ENCODE data around the gene AP2B1. TPM values are rescaled to one million over a fixed set of nuclear protein-coding genes. Genes with fewer than 3 reads are reported as not detected.

AP2B1 gene
- total RNA-seq (2021): 208 and 217 TPM in 2 replicates
- long read RNA-seq, full-length matches to known transcripts: 118 of 238 reads
- long read RNA-seq, partial matches to known transcripts: 41 of 238 reads
- long read RNA-seq, other reads (novel, unspliced or antisense): 79 of 238 reads

DNA sequence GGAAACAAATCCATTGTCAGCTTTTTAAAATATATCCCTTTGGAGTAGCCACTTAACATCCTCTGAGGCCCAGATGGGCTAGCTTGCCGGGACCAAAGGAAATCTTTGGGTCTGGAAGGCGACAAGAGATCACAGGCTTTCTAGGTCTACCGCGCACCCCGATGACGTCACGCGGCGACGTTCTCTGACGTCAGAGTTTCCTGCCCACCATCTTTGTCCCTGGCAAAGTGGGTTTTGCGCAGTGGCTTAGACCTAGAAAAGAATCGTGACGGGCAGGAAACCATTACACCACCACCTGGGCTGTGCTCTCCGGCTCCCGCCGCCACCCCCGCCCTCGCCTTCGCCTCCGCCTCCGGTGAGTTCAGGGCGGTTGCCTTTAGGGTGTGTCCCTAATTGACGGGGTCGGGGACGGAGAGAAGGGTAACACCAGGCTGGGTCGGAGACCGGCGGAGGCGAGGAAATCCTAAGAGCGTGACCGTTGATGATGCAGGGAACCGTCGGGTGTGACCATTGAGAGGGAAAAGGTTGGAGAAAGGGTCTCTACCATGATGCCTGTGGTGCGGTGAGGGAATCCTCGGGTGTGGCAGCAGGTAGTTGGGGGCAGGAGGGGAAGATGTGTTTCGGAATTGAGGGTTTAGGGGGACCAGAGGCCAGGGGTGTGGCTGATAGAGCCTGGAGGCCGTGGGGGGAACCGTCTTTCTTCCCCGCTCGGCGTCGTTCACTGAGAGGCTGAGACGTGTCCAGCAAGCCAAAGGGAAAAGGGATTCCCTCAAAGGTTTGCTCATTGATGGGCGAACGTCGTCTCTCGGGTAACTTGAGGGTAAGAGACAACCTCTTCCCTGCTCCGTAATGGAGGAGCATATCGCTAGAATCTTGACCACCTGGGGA lies at the start of gene AP2B1:
Gene AP2B1, plus strand, starts transcription at position 249 of the 888 bp plus-strand sequence. CDS start 6,709 bp downstream, outside the sequence.
- Histone ChIP-seq H3K14ac (ENCODE audit: insufficient read depth, low read length) (peak within 1 kb of the TSS; percentile 86), H3T11ph (ENCODE audit: low read length) (peak within 1 kb of the TSS; percentile 72), H2AFZ (ENCODE audit: low read length) (no peak within 1 kb of the TSS), H3K9ac (ENCODE audit: extremely low read depth, insufficient read length, low read length) (peak within 1 kb of the TSS; percentile 83), H3K23ac (ENCODE audit: insufficient read length, low read depth, low read length) (no peak within 1 kb of the TSS), H3K18ac (ENCODE audit: insufficient read length, low read depth, low read length) (peak within 1 kb of the TSS; percentile 76), H3K9me3 (ENCODE audit: control insufficient read depth, low read depth, low read length) (no peaks in the 10 kb centered on the region), H3K27ac (ENCODE audit: insufficient read length, low read depth, low read length) (peak within 1 kb of the TSS; percentile 90), H3K79me1 (ENCODE audit: insufficient read depth, low read depth, low read length, poor library complexity, severe bottlenecking) (peaks cover 7% of the 10 kb centered on the region), H2BK12ac (ENCODE audit: insufficient read length, low read depth, low read length) (peak within 1 kb of the TSS; percentile 25), H2BK5ac (ENCODE audit: insufficient read length, low read length) (peak within 1 kb of the TSS; percentile 56), H3K4me1 (ENCODE audit: insufficient read depth, low read length) (no peaks in the 10 kb centered on the region; the same call in 1 of the 2 replicates), H2BK20ac (ENCODE audit: low read depth, low read length, poor library complexity, severe bottlenecking) (no peak within 1 kb of the TSS), H4K91ac (ENCODE audit: insufficient read length, low read depth, low read length) (peak within 1 kb of the TSS; percentile 25), H3K4me2 (ENCODE audit: insufficient read depth, insufficient read length, low read length) (peak within 1 kb of the TSS; percentile 79), H3K23me2 (ENCODE audit: insufficient read length, low read depth, low read length, poor library complexity, severe bottlenecking) (no peaks in the 10 kb centered on the region), H3K56ac (ENCODE audit: insufficient read length, low read depth, low read length) (no peak within 1 kb of the TSS), H4K8ac (replicated peaks; ENCODE audit: insufficient read length, low read depth, low read length) (peak within 1 kb of the TSS; percentile 98), H2AK5ac (ENCODE audit: insufficient read length, low read length) (no peak within 1 kb of the TSS), H3K79me2 (ENCODE audit: insufficient read depth, low read length) (peaks cover 8% of the 10 kb centered on the region; the same call in 1 of the 2 replicates), H2BK15ac (ENCODE audit: low read depth, low read length) (no peak within 1 kb of the TSS), H3K4ac (ENCODE audit: low read depth, low read length) (no peak within 1 kb of the TSS; the same call in 1 of the 2 replicates), H4K20me1 (ENCODE audit: control insufficient read depth, insufficient read depth, insufficient read length) (no peaks in the 10 kb centered on the region), H2BK120ac (ENCODE audit: low read depth, low read length, poor library complexity, severe bottlenecking) (no peak within 1 kb of the TSS), H3K27me3 (ENCODE audit: insufficient read depth, low read length) (no peaks in the 10 kb centered on the region), H4K5ac (ENCODE audit: insufficient read length, low read depth, low read length) (peak within 1 kb of the TSS; percentile 98)
- H3K27ac Mint-ChIP-seq: peak within 1 kb of the TSS; percentile 99
- TF ChIP-seq, protein P1, sequence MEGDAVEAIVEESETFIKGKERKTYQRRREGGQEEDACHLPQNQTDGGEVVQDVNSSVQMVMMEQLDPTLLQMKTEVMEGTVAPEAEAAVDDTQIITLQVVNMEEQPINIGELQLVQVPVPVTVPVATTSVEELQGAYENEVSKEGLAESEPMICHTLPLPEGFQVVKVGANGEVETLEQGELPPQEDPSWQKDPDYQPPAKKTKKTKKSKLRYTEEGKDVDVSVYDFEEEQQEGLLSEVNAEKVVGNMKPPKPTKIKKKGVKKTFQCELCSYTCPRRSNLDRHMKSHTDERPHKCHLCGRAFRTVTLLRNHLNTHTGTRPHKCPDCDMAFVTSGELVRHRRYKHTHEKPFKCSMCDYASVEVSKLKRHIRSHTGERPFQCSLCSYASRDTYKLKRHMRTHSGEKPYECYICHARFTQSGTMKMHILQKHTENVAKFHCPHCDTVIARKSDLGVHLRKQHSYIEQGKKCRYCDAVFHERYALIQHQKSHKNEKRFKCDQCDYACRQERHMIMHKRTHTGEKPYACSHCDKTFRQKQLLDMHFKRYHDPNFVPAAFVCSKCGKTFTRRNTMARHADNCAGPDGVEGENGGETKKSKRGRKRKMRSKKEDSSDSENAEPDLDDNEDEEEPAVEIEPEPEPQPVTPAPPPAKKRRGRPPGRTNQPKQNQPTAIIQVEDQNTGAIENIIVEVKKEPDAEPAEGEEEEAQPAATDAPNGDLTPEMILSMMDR (conservative IDR thresholded peaks at IDR 0.05): no peak
- no peaks in the 10 kb centered on the region for H3K9me3 Mint-ChIP-seq
- WGBS (ENCODE audit: extremely low coverage, insufficient read length, low lambda C conversion rate): no CpG with 5 or more reads among the region's 50 CpGs
- no peaks in the 10 kb centered on the region for H3K36me3 Mint-ChIP-seq (ENCODE audit: insufficient read depth in 1 of 3, low read depth in 3 of 3)
- peaks cover 20% of the 10 kb centered on the region in 2 experiments for H3K4me1 Mint-ChIP-seq
- H3K4me3 Mint-ChIP-seq: peak within 1 kb of the TSS; percentile 94 to 99
- peaks cover 8% of the 10 kb centered on the region for H3K27me3 Mint-ChIP-seq (ENCODE audit: low read depth)
- peak; percentile 98 for DNase-seq

All from H9 (cell line).